IMR-90 (cell line): ENCODE data around the gene VPS13A. TPM values are rescaled to one million over a fixed set of nuclear protein-coding genes. Genes with fewer than 3 reads are reported as not detected.

Experiments used
- ATAC-seq: fragments of 200-7000 bp; cut with Tn5 transposase; 2 replicates; pipeline ENCODE4 v1.9.1; 2020; ENCODE audit warnings: low read depth, mild to moderate bottlenecking, moderate library complexity
- BruUV-seq: library from RNA; stranded (reverse); fragments of 400-500 nt; replicated peaks from 2 replicates; lab custom pipeline; 2021; lab: Mats Ljungman, UMichigan
- CTCF ChIA-PET: fragments of 300-600 bp; formaldehyde crosslinking; extraction: SDS; loops from one replicate; lab custom pipeline; 2021; ENCODE audit warnings: antibody characterized with exemption; lab: Yijun Ruan, JAX
- POLR2A ChIA-PET: fragments of 300-600 bp; sonication (Branson Sonifier 250); formaldehyde crosslinking; loops from one replicate; lab custom pipeline; 2022; ENCODE audit warnings: antibody characterized with exemption; ENCODE audit not compliant: unreplicated experiment; lab: Charles Lee
- DNase-seq: peaks from one replicate; pipeline ENCODE4 v3.0.0; 2013
- H2AFZ ChIP-seq: replicated peaks from 2 replicates; pipeline ENCODE3; 2013; ENCODE audit warnings: low read length, mild to moderate bottlenecking; ENCODE audit not compliant: poor library complexity
- H2AK5ac ChIP-seq: 2 replicates; pipeline ENCODE4 v1.6.1; 2013; ENCODE audit warnings: low read depth, low read length, inconsistent platforms
- H2AK9ac ChIP-seq: replicated peaks from 2 replicates; pipeline ENCODE3; 2013; ENCODE audit warnings: mild to moderate bottlenecking, low read depth, low read length, moderate library complexity; ENCODE audit not compliant: poor library complexity
- H2BK120ac ChIP-seq: 2 replicates; pipeline ENCODE4 v1.6.1; 2013; ENCODE audit warnings: low read depth, low read length, inconsistent platforms
- H2BK15ac ChIP-seq: 3 replicates; pipeline ENCODE4 v1.6.1; 2013; ENCODE audit warnings: low read depth, low read length, inconsistent platforms
- H2BK20ac ChIP-seq: 2 replicates; pipeline ENCODE4 v1.6.1; 2013; ENCODE audit warnings: low read depth, mild to moderate bottlenecking, inconsistent platforms, low read length, moderate library complexity
- H2BK5ac ChIP-seq: 2 replicates; pipeline ENCODE4 v1.6.1; 2013; ENCODE audit warnings: mild to moderate bottlenecking, low read depth, low read length, inconsistent platforms; ENCODE audit not compliant: poor library complexity, severe bottlenecking
- H3K14ac ChIP-seq: replicated peaks from 2 replicates; pipeline ENCODE4 v1.6.1; 2013; ENCODE audit warnings: low read depth, low read length, inconsistent platforms
- H3K18ac ChIP-seq: 2 replicates; pipeline ENCODE4 v1.6.1; 2013; ENCODE audit warnings: low read depth, low read length, control low read depth
- H3K23ac ChIP-seq: 2 replicates; pipeline ENCODE4 v1.6.1; 2013; ENCODE audit warnings: low read depth, low read length, inconsistent platforms
- H3K27ac ChIP-seq: 2 replicates; pipeline ENCODE4 v1.5.1; 2013; ENCODE audit warnings: mild to moderate bottlenecking, control low read depth, low read length; ENCODE audit not compliant: insufficient read depth
- H3K27me3 ChIP-seq: 2 replicates; pipeline ENCODE4 v1.6.1; 2013; ENCODE audit warnings: low read length; ENCODE audit not compliant: control insufficient read depth, insufficient read depth
- H3K36me3 ChIP-seq: 2 replicates; pipeline ENCODE4 v1.6.1; 2013; ENCODE audit warnings: low read length, mixed read lengths; ENCODE audit not compliant: control insufficient read depth, insufficient read depth
- H3K4ac ChIP-seq: 2 replicates; pipeline ENCODE4 v1.6.1; 2013; ENCODE audit warnings: low read depth, low read length, inconsistent platforms
- H3K4me1 ChIP-seq: 2 replicates; pipeline ENCODE4 v1.6.1; 2013; ENCODE audit warnings: low read length, mixed read lengths; ENCODE audit not compliant: control insufficient read depth, insufficient read depth
- H3K4me2 ChIP-seq: 2 replicates; pipeline ENCODE4 v1.6.1; 2013; ENCODE audit warnings: low read depth, mild to moderate bottlenecking, control low read depth, low read length, moderate library complexity
- H3K4me3 ChIP-seq: 2 replicates; pipeline ENCODE4 v1.5.1; 2013; ENCODE audit warnings: low read depth, mild to moderate bottlenecking, control low read depth, low read length, moderate library complexity; ENCODE audit not compliant: insufficient read depth
- H3K56ac ChIP-seq: 2 replicates; pipeline ENCODE4 v1.6.1; 2013; ENCODE audit warnings: low read length, inconsistent platforms; ENCODE audit not compliant: insufficient read depth; ENCODE audit errors: extremely low read depth
- H3K79me1 ChIP-seq, 2 experiments: 2 replicates each; pipeline ENCODE4 v1.6.1; 2013; ENCODE audit warnings: low read length in 2 of 2, inconsistent platforms in 1 of 2, low read depth in 1 of 2
- H3K9ac ChIP-seq: 2 replicates; pipeline ENCODE4 v1.6.1; 2013; ENCODE audit warnings: low read depth, low read length, control low read depth
- H3K9me1 ChIP-seq: 2 replicates; pipeline ENCODE4 v1.6.1; 2013; ENCODE audit warnings: low read length, inconsistent platforms; ENCODE audit not compliant: insufficient read depth
- H3K9me3 ChIP-seq: 2 replicates; pipeline ENCODE4 v1.6.1; 2013; ENCODE audit warnings: low read length; ENCODE audit not compliant: control insufficient read depth, insufficient read depth
- H4K20me1 ChIP-seq: 2 replicates; pipeline ENCODE4 v1.6.1; 2013; ENCODE audit warnings: low read length, inconsistent platforms; ENCODE audit not compliant: insufficient read depth
- H4K5ac ChIP-seq: 2 replicates; pipeline ENCODE4 v1.6.1; 2013; ENCODE audit warnings: mild to moderate bottlenecking, low read depth, low read length, control low read depth
- H4K8ac ChIP-seq, 2 experiments: 2 replicates each; pipeline ENCODE4 v1.6.1; 2013; ENCODE audit warnings: low read depth in 2 of 2, low read length in 2 of 2, control low read depth in 1 of 2, inconsistent platforms in 1 of 2
- H4K91ac ChIP-seq: 2 replicates; pipeline ENCODE4 v1.6.1; 2013; ENCODE audit warnings: low read depth, low read length, inconsistent platforms; ENCODE audit not compliant: insufficient read depth
- MAZ ChIP-seq: IDR thresholded peaks from 2 replicates; pipeline ENCODE4 v1.6.1; 2012; ENCODE audit warnings: low read depth, mild to moderate bottlenecking, low read length, improper control_type of control experiment, moderate library complexity, borderline replicate concordance
- SMC3 ChIP-seq: fragments of 150-350 bp; IDR thresholded peaks from 2 replicates; pipeline ENCODE4 v1.6.1; 2016; ENCODE audit warnings: low read depth, mild to moderate bottlenecking, antibody characterized with exemption, low read length, moderate library complexity
- WGBS, 2 experiments: methylation state at CpG; one replicate each; pipeline versions ENCODE4 v1.1.5 to v1.1.7; 2013; ENCODE audit warnings: missing lambda C conversion rate in 2 of 2; ENCODE audit not compliant: insufficient read length in 1 of 2; ENCODE audit errors: extremely low coverage in 2 of 2; 5-methylcytosine and 5-hydroxymethylcytosine counted together
- dilution Hi-C: fragments of 300-500 bp; cut with HindIII; formaldehyde crosslinking; loops from one replicate; pipeline ENCODE4 v1.14.3; 2018; ENCODE audit warnings: low sequenced_read_pairs; ENCODE audit not compliant: unreplicated experiment
- in situ Hi-C: fragments of 300-500 bp; cut with MboI; formaldehyde crosslinking; loops from 3 replicates; pipeline ENCODE4 v1.14.3; 2019; ENCODE audit warnings: low sequenced_read_pairs, inconsistent platforms, mixed read lengths
- intact Hi-C: fragments of 100-400 bp; cut with micrococcal nuclease; formaldehyde crosslinking; loops from 2 replicates; pipeline ENCODE4 v1.10.0; 2022
- polyA plus RNA-seq, 3 experiments: library from polyadenylated mRNA; depleted of rRNA; stranded (reverse); fragments of >200 nt; gene quantifications; 2 replicates each; pipeline ENCODE4 v1.2.3, GENCODE V29; 2012; ENCODE audit warnings: low replicate concordance in 1 of 3
- total RNA-seq: library from RNA; depleted of rRNA; stranded (reverse); fragments of >200 nt; gene quantifications from 2 replicates; pipeline ENCODE4 v1.2.3, GENCODE V29; 2012

The VPS13A gene
- total and polyA plus RNA-seq, 2 of the 4 experiments (the other 2 are of a cell fraction): 10.4 to 26.5 TPM

- no peaks in the 10 kb centered on the region for H3K9me3 ChIP-seq
- H3K27me3 ChIP-seq: no peaks in the 10 kb centered on the region
- no peak overlapping the region for H2AFZ ChIP-seq
- CTCF ChIA-PET: interaction anchor here (1.6 kb wide), 1 partner anchor 9 kb away, joined by 4 read pairs; no protein-coding TSS in a partner anchor
- H4K5ac ChIP-seq: no peak overlapping the region
- DNase-seq (no peak), ATAC-seq (no peak)
- H2BK5ac ChIP-seq: no peak overlapping the region
- H2BK120ac ChIP-seq: no peak overlapping the region
- no peak overlapping the region for H3K9ac ChIP-seq
- no peak overlapping the region for H3K4ac ChIP-seq
- no peak overlapping the region for H3K27ac ChIP-seq
- no peak overlapping the region for H2BK15ac ChIP-seq
- in situ Hi-C loops (no loop called here), dilution Hi-C loops (no loop called here), intact Hi-C loops (no loop called here)
- POLR2A ChIA-PET: no interaction called here
- no peak overlapping the region for H2AK9ac ChIP-seq
- H4K8ac ChIP-seq: no peak overlapping the region
- no peak overlapping the region for H3K56ac ChIP-seq
- no peak overlapping the region for H3K4me2 ChIP-seq
- no peak overlapping the region for H2AK5ac ChIP-seq
- H3K36me3 ChIP-seq: no peaks in the 10 kb centered on the region
- no CpG with 5 or more reads among the region's 3 CpGs for WGBS, 2 experiments
- no TSS peak for BruUV-seq
- H2BK20ac ChIP-seq: no peak overlapping the region
- H3K18ac ChIP-seq: no peak overlapping the region
- TF ChIP-seq MAZ (no peak), SMC3 (no peak)
- H3K4me3 ChIP-seq: no peak overlapping the region
- no peak overlapping the region for H4K91ac ChIP-seq
- H3K14ac ChIP-seq: no peak overlapping the region
- no peaks in the 10 kb centered on the region for H3K4me1 ChIP-seq
- no peak overlapping the region for H3K23ac ChIP-seq
- H3K9me1 ChIP-seq: no peaks in the 10 kb centered on the region
- no peaks in the 10 kb centered on the region for H3K79me1 ChIP-seq
- no peaks in the 10 kb centered on the region for H4K20me1 ChIP-seq
These were observed 246.5 kb downstream of the VPS13A start for GRCh38 chr9:77423841-77424240.
